ENCODE measurements around the gene CHMP3. TPM values are rescaled to one million over a fixed set of nuclear protein-coding genes. Genes with fewer than 3 reads are reported as not detected.
"Not testable (repeated sequence)": the region's sequence is repeated elsewhere in the genome, so short reads cannot be mapped to it uniquely, and the experiment has no call there.

CHMP3 gene
- total and polyA plus RNA-seq, 2 experiments from 2014 or later = 57.0 to 74.4 TPM

GRCh38 chr2:86592547-86593230 lies 29.4 kb upstream of the CHMP3 start:
- no peak overlapping the region for H3K27ac ChIP-seq
- H3K9me2 ChIP-seq (replicated peaks; ENCODE audit: insufficient read depth) = no peaks in the 10 kb centered on the region
- H3K4me2 ChIP-seq = no peak overlapping the region
- no peak for DNase-seq (ENCODE audit: low spot score)
- no peak overlapping the region for H2AFZ ChIP-seq
- 73% methylated on average over 3 of the region's 3 CpGs for WGBS (ENCODE audit: low lambda C conversion rate, missing lambda C conversion rate)
- no peaks in the 10 kb centered on the region for H4K20me1 ChIP-seq (ENCODE audit: insufficient read depth, poor library complexity, severe bottlenecking)
- H3K4me3 ChIP-seq = no peak overlapping the region
- H3K9me3 ChIP-seq (ENCODE audit: low read depth) = no peaks in the 10 kb centered on the region
- H3K4me1 ChIP-seq (ENCODE audit: insufficient read depth) = no peaks in the 10 kb centered on the region
- TF ChIP-seq EZH2phosphoT487 (IDR thresholded peaks at IDR 0.05; ENCODE audit: low read depth, severe bottlenecking, unreplicated experiment) (no peak), EZH2 (IDR thresholded peaks at IDR 0.05; ENCODE audit: borderline replicate concordance) (no peak), CTCF (IDR thresholded peaks at IDR 0.05; ENCODE audit: poor library complexity) (no peak)
- no peaks in the 10 kb centered on the region for H3K79me2 ChIP-seq
- H3K36me3 ChIP-seq (replicated peaks; ENCODE audit: insufficient read depth, low read depth) = no peaks in the 10 kb centered on the region
- no peaks in the 10 kb centered on the region for H3K27me3 ChIP-seq

GRCh38 chr2:86589701-86590100 lies 26.5 kb upstream of the CHMP3 start:
- not testable (repeated sequence) for H3K4me2 ChIP-seq; H3K4me3 ChIP-seq; H3K27me3 ChIP-seq; DNase-seq (ENCODE audit: low spot score); H3K27ac ChIP-seq; H4K20me1 ChIP-seq (ENCODE audit: insufficient read depth, poor library complexity, severe bottlenecking); H3K4me1 ChIP-seq (ENCODE audit: insufficient read depth); H2AFZ ChIP-seq; H3K9me3 ChIP-seq (ENCODE audit: low read depth); H3K9me2 ChIP-seq (replicated peaks; ENCODE audit: insufficient read depth); H3K79me2 ChIP-seq; H3K36me3 ChIP-seq (replicated peaks; ENCODE audit: insufficient read depth, low read depth)
- 96% methylated on average over 5 of the region's 5 CpGs for WGBS (ENCODE audit: low lambda C conversion rate, missing lambda C conversion rate)

- 84% methylated on average over 2 of the region's 2 CpGs for WGBS (ENCODE audit: low lambda C conversion rate, missing lambda C conversion rate)
- TF ChIP-seq CTCF (IDR thresholded peaks at IDR 0.05; ENCODE audit: poor library complexity) (no peak), EZH2phosphoT487 (IDR thresholded peaks at IDR 0.05; ENCODE audit: low read depth, severe bottlenecking, unreplicated experiment) (no peak), EZH2 (IDR thresholded peaks at IDR 0.05; ENCODE audit: borderline replicate concordance) (no peak)
- no peak overlapping the region for H3K27ac ChIP-seq
These were observed 21.1 kb upstream of the CHMP3 start for GRCh38 chr2:86584151-86584913.

GRCh38 chr2:86580560-86580959 lies 17.3 kb upstream of the CHMP3 start:
- H3K27ac ChIP-seq = no peak overlapping the region
- H3K36me3 ChIP-seq (replicated peaks; ENCODE audit: insufficient read depth, low read depth) = no peaks in the 10 kb centered on the region
- no peaks in the 10 kb centered on the region for H3K27me3 ChIP-seq
- no peak overlapping the region for H3K4me3 ChIP-seq
- no peaks in the 10 kb centered on the region for H4K20me1 ChIP-seq (ENCODE audit: insufficient read depth, poor library complexity, severe bottlenecking)
- no peaks in the 10 kb centered on the region for H3K9me3 ChIP-seq (ENCODE audit: low read depth)
- no peaks in the 10 kb centered on the region for H3K4me1 ChIP-seq (ENCODE audit: insufficient read depth)
- DNase-seq (ENCODE audit: low spot score) = no peak
- H3K9me2 ChIP-seq (replicated peaks; ENCODE audit: insufficient read depth) = no peaks in the 10 kb centered on the region
- no peaks in the 10 kb centered on the region for H3K79me2 ChIP-seq
- TF ChIP-seq EZH2 (IDR thresholded peaks at IDR 0.05; ENCODE audit: borderline replicate concordance) = no peak
- no peak for TF ChIP-seq EZH2phosphoT487 (IDR thresholded peaks at IDR 0.05; ENCODE audit: low read depth, severe bottlenecking, unreplicated experiment)
- no peak for TF ChIP-seq CTCF (IDR thresholded peaks at IDR 0.05; ENCODE audit: poor library complexity)
- H2AFZ ChIP-seq = no peak overlapping the region
- H3K4me2 ChIP-seq = no peak overlapping the region

More at GRCh38 chr2:86584151-86584913, 21.1 kb upstream of the CHMP3 start:
- H3K36me3 ChIP-seq (replicated peaks; ENCODE audit: insufficient read depth, low read depth) = no peaks in the 10 kb centered on the region
- H3K27me3 ChIP-seq = peaks cover 5% of the 10 kb centered on the region
- H3K79me2 ChIP-seq = no peaks in the 10 kb centered on the region
- H3K9me2 ChIP-seq (replicated peaks; ENCODE audit: insufficient read depth) = no peaks in the 10 kb centered on the region
- no peak for DNase-seq (ENCODE audit: low spot score)
- no peak overlapping the region for H3K4me2 ChIP-seq
- H3K9me3 ChIP-seq (ENCODE audit: low read depth) = no peaks in the 10 kb centered on the region
- H4K20me1 ChIP-seq (ENCODE audit: insufficient read depth, poor library complexity, severe bottlenecking) = no peaks in the 10 kb centered on the region
- H2AFZ ChIP-seq = no peak overlapping the region
- no peaks in the 10 kb centered on the region for H3K4me1 ChIP-seq (ENCODE audit: insufficient read depth)
- no peak overlapping the region for H3K4me3 ChIP-seq

Data from hepatocyte (in vitro differentiated cells).